Tibial nerve (tissue), 4 donors: Measurements from ENCODE around the gene USP36. TPM values are rescaled to one million over a fixed set of nuclear protein-coding genes. Genes with fewer than 3 reads are reported as not detected.

Experiments used
- DNase-seq, 2 donors: peaks; one replicate each; pipeline ENCODE4 v3.0.0-alpha.2; 2019; ENCODE audit warnings: low spot score in 2 of 2
- H3K27ac ChIP-seq, 4 donors: fragments of 200-600 bp; sonication (generic) in 3 of 4; one replicate each; pipeline ENCODE4 v1.5.1; 2017 to 2019; ENCODE audit warnings: mild to moderate bottlenecking in 1 of 4
- H3K27me3 ChIP-seq, 2 donors: fragments of 200-600 bp; sonication (generic) in 1 of 2; one replicate each; pipeline versions ENCODE4 v1.5.1 to v1.6.0; 2017 to 2019
- H3K36me3 ChIP-seq, 3 donors: fragments of 200-600 bp; sonication (generic); one replicate each; pipeline ENCODE4 v1.5.1; 2018 to 2019
- H3K4me1 ChIP-seq, 4 donors: fragments of 200-600 bp; sonication (generic) in 3 of 4; one replicate each; pipeline ENCODE4 v1.5.1; 2017 to 2019
- H3K4me3 ChIP-seq, 4 donors: fragments of 200-600 bp; sonication (generic) in 3 of 4; one replicate each; pipeline ENCODE4 v1.5.1; 2017 to 2019; ENCODE audit warnings: mild to moderate bottlenecking in 1 of 4, moderate library complexity in 1 of 4
- H3K9me3 ChIP-seq, 4 donors: fragments of 200-600 bp; sonication (generic) in 3 of 4; one replicate each; pipeline ENCODE4 v1.5.1; 2017 to 2019
- EP300 ChIP-seq, 2 donors: sonication (generic); formaldehyde crosslinking; IDR thresholded peaks; one replicate each; pipeline ENCODE4 v1.6.1; 2017; ENCODE audit warnings: antibody characterized with exemption in 2 of 2, mild to moderate bottlenecking in 1 of 2
- POLR2A ChIP-seq, 2 donors: fragments of 450-650 bp; IDR thresholded peaks; one replicate each; pipeline ENCODE4 v1.6.1; 2017; ENCODE audit warnings: antibody characterized with exemption in 2 of 2, mild to moderate bottlenecking in 2 of 2, moderate library complexity in 2 of 2
- WGBS, 2 donors: methylation state at CpG; one replicate each; pipeline ENCODE4 v1.1.5; 2018; 5-methylcytosine and 5-hydroxymethylcytosine counted together
- total RNA-seq, 4 donors: library from RNA; depleted of rRNA; stranded (reverse); fragments of >200 nt; gene quantifications; one replicate each; pipeline ENCODE4 v1.1.0, GENCODE V29; 2016
- TF ChIP-seq, protein P1 (sequence below), 5 experiments: fragments of 200-600 bp in 3 of 5; fragments of 450-650 bp in 2 of 5; sonication (generic) in 3 of 5; IDR thresholded peaks; one replicate each; pipeline ENCODE4 v1.5.1; 2016 to 2019; ENCODE audit warnings: antibody characterized with exemption in 5 of 5, mild to moderate bottlenecking in 3 of 5, moderate library complexity in 2 of 5

Gene USP36
- total RNA-seq, 4 donors from 2014 or later, result 50.9 to 64.9 (median 59.9) TPM

DNA sequence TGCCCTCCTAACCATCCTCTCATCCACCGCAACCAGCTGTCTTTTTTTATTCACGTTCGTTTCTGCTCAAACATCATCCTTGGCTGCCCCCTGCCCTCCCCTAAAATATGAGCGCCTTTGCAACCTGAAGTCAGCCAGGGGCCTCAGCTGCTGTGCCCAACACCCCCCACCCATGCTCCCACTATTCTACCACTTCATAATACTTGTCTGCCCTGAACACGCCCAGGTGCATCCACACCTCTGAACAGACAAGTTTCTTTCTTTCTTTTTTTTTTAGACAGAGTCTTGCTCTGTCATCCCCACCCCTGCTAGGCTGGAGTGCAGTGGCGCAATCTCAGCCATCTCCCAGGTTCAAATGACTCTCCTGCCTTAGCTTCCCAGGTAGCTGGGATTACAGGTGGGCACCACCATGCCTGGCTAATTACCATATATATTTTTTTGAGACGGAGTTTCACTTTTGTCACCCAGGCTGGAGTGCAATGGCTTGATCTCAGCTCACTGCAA, 35.5 kb upstream of the USP36 start:
- H3K27me3 ChIP-seq, result no peaks in the 10 kb centered on the region
- peak overlapping the region; percentile 76 to 99 (median 88) for H3K27ac ChIP-seq
- H3K4me3 ChIP-seq, result no peak overlapping the region
- 33 to 54% methylated on average over 7 of the region's 7 CpGs for WGBS, 2 donors
- TF ChIP-seq, protein P1, sequence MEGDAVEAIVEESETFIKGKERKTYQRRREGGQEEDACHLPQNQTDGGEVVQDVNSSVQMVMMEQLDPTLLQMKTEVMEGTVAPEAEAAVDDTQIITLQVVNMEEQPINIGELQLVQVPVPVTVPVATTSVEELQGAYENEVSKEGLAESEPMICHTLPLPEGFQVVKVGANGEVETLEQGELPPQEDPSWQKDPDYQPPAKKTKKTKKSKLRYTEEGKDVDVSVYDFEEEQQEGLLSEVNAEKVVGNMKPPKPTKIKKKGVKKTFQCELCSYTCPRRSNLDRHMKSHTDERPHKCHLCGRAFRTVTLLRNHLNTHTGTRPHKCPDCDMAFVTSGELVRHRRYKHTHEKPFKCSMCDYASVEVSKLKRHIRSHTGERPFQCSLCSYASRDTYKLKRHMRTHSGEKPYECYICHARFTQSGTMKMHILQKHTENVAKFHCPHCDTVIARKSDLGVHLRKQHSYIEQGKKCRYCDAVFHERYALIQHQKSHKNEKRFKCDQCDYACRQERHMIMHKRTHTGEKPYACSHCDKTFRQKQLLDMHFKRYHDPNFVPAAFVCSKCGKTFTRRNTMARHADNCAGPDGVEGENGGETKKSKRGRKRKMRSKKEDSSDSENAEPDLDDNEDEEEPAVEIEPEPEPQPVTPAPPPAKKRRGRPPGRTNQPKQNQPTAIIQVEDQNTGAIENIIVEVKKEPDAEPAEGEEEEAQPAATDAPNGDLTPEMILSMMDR (IDR thresholded peaks at IDR 0.05), result no peak
- TF ChIP-seq EP300 (IDR thresholded peaks at IDR 0.05), result no peak
- no peak for TF ChIP-seq POLR2A (IDR thresholded peaks at IDR 0.05)
- no peaks in the 10 kb centered on the region for H3K9me3 ChIP-seq
- DNase-seq, result no peak
- peaks cover 0 to 19% (median 0%) of the 10 kb centered on the region in 3 donors for H3K36me3 ChIP-seq
- H3K4me1 ChIP-seq, result peaks cover 0 to 87% (median 66%) of the 10 kb centered on the region in 4 donors

DNA sequence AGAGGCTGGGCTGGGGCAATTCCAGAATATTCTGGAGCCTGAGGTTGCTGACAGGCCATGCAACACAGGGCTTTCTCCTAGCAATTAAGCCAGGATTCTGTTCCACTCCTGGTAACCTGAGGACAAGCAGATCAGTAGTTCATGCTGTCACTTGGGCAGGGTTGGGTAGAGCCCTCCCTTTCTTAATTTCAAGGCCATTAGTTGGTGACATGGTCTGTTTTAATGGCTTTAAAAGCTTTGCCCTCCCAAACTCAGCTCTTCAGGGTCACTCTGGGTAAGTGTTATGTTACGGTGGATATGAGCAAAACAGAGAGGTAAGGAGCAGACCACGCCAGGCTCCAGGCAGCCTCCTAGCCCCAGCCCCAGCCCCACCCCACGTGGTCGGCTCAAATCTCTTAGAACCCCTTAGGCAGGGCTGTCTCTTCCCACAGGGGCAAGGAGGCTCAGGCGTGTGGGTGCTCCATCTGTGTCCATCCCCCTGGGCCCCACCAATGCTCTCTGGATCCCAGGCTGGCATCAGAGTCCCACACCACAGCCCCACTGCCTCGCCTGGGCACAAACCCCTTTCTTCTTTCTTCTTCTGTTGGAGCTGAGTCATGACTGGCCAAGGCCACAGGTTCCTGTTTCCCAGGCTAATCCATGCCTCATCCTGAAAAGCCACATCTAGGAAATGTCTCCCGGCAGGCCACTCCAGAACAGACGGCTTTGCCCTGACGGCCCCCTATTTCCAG, 34.9 kb upstream of the USP36 start:
- Histone ChIP-seq H3K9me3 (no peaks in the 10 kb centered on the region), H3K4me1 (peaks cover 0 to 81% (median 60%) of the 10 kb centered on the region in 4 donors), H3K27ac (peak overlapping the region; percentile 76 to 99 (median 88)), H3K4me3 (no peak overlapping the region), H3K36me3 (peaks cover 0 to 25% (median 0%) of the 10 kb centered on the region in 3 donors), H3K27me3 (no peaks in the 10 kb centered on the region)
- no peak for DNase-seq
- 35 to 42% methylated on average over 8 to 9 of the region's 9 CpGs for WGBS, 2 donors
- TF ChIP-seq EP300 (IDR thresholded peaks at IDR 0.05) (no peak), POLR2A (IDR thresholded peaks at IDR 0.05) (no peak)
- TF ChIP-seq, protein P1 (IDR thresholded peaks at IDR 0.05), result no peak

DNA sequence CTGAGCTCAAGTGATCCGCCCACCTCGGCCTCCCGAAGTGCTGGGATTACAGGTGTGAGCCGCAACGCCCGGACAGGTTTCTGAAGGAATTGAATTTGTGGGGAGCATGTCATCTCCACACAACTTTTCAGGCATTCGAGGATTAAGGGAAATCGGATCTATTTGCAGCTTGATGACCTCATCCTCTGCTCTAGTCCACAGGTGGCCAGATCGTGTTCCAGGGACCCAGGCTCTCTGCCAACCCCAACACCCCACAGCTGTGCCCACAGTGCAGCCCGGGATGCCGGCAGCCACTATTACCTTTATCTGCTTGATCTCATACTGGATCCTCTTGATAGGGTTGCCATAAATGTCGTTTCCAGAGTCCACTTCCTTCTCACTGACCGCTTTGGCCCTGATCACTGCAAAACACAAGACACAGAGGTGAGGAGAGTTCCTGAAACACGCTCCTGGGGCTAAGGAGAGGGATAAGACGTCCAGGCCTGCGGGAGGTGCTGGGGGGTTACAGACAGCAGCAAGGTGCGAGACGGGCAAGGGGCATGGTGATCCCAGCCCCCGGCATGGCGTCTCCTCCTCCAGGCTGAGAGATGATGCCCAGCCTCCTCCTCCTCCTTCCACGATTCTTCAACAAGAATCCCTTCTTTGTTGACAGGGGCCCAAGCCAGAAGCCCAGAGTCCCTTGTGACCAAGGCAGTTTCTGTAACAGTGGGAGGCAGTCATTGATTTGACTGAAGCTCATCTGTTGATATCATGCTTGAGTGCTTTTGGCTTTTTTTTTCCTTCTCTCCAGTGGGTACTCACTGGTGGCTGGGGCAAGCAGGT, 33.1 kb upstream of the USP36 start:
- Histone ChIP-seq H3K4me1 (peaks cover 0 to 66% (median 45%) of the 10 kb centered on the region in 4 donors), H3K4me3 (no peak overlapping the region), H3K9me3 (no peaks in the 10 kb centered on the region), H3K27ac (peak overlapping the region; percentile 34 to 99 (median 88)), H3K36me3 (peaks cover 0 to 43% (median 0%) of the 10 kb centered on the region in 3 donors), H3K27me3 (no peaks in the 10 kb centered on the region)
- DNase-seq, result peak in 1 of 2 donors; percentile 47
- TF ChIP-seq POLR2A (IDR thresholded peaks at IDR 0.05) (peak in 1 of 2 donors; percentile 33), EP300 (IDR thresholded peaks at IDR 0.05) (peak; percentile 28 to 74)
- TF ChIP-seq, protein P1 (IDR thresholded peaks at IDR 0.05), result no peak
- 46 to 55% methylated on average over 21 of the region's 21 CpGs for WGBS, 2 donors

DNA sequence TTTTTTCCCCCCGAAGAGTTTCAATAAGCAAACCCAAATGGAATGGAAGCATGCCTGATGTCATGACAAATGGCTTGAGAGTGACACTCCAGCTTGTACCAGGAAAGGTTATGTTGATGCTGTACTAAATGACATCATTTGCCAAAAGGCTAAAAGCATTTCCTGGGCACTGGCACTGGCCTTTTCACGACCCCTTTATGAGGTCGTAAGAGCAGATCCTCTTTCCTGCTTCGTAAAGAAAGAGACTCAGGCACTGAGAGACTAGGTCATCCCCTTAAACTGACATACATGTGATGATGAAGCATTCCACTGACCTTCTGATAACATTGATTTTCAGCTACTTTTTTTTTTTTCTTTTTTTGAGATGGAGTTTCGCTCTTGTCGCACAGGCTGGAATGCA, 31.9 kb upstream of the USP36 start:
- DNase-seq, result no peak
- no peak overlapping the region for H3K4me3 ChIP-seq
- peaks cover 0 to 65% (median 39%) of the 10 kb centered on the region in 4 donors for H3K4me1 ChIP-seq
- TF ChIP-seq EP300 (IDR thresholded peaks at IDR 0.05), result no peak
- TF ChIP-seq POLR2A (IDR thresholded peaks at IDR 0.05), result no peak
- TF ChIP-seq, protein P1 (IDR thresholded peaks at IDR 0.05), result no peak
- no peaks in the 10 kb centered on the region for H3K27me3 ChIP-seq
- peak overlapping the region in 3 of 4 donors; percentile 30 to 99 (median 98) for H3K27ac ChIP-seq
- WGBS, 2 donors, result 65 to 72% methylated on average over 6 of the region's 6 CpGs
- H3K9me3 ChIP-seq, result no peaks in the 10 kb centered on the region
- H3K36me3 ChIP-seq, result peaks cover 0 to 53% (median 0%) of the 10 kb centered on the region in 3 donors
